ENCODE results near the gene ZNF253.

- TF ChIP-seq CTCF (conservative IDR thresholded peaks at IDR 0.05): no peak
- no peak for TF ChIP-seq ZFX (IDR thresholded peaks at IDR 0.05)
Measured at GRCh38 chr19:19826875-19827274, 38.8 kb upstream of the ZNF253 start.

Measured in C4-2B (cell line).